Dedifferentiated amniotic fluid mesenchymal stem cell (primary cell): ENCODE data around the gene DGLUCY.
"Not testable (repeated sequence)": the region's sequence is repeated elsewhere in the genome, so short reads cannot be mapped to it uniquely, and the experiment has no call there.

Experiments used
- DNase-seq: peaks from one replicate; pipeline ENCODE4 v3.0.0-alpha.2; 2016; ENCODE audit errors: extremely low spot score

The DGLUCY gene

DNA sequence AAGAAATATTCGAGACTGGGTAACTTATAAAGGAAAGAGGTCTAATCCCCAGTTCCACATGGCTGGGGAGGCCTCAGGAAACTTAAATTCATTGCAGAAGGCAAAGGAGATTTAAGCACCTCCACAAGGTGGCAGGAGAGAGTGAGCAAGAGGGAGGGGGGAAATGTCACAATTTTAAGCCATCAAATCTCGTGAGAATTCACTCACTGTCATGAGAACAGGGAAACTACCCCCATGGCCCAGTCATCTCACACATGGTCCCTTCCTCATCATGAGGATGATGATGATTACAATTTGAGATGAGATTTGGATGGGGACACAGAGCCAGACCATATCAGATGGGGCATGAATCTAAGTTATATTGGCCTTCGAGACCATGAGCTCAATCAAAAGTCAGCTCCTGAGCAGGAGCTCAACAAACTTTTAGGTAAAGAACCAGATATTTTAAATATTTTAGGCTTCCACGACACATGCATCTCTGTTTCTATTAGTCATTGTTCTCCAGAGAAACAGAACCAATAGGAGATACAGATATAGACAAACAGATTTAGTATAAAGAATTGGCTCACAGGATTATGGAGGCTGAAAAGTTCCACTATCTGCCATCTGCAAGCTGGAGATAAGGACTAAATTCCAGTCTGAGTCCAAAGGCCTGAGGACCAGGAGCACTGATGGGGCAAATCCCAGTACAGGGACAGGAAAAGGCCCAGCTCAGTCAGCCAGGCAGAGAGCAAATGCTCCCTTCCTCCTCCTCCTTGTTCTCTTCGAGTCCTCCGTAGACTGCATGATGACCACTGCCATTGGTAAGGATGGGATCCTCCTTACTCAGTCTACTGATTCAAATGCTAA lies 24.9 kb downstream of the DGLUCY start:
- no peak for DNase-seq

GRCh38 chr14:91139776-91140175 lies 25.9 kb downstream of the DGLUCY start:
- DNase-seq: no peak

- no peak for DNase-seq
Measured at GRCh38 chr14:91140672-91141071, 26.8 kb downstream of the DGLUCY start.

DNA sequence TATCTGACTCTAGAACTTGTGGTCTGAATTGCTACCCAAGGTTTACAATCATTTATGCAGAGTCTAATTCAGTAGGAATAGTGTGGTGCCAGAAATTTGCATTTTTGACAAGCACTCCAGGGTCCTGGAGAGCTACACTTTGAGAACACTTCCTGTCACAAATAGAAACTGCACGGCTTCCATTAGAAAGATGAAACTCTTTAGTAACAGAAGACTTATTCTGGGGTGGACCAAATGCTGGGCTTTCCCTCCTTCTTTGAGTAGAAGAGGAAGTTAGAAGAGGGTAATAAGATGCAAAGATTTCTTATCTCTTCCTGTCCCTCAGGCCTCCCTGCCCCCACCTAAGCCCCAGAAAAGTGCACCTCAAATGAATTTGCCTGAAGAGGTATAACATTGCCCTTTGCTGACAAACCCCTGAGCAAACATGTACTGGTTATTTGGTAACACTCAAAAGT lies 28.4 kb downstream of the DGLUCY start:
- DNase-seq: no peak

- no peak for DNase-seq
Measured at GRCh38 chr14:91143862-91144261, 30.0 kb downstream of the DGLUCY start.

DNA sequence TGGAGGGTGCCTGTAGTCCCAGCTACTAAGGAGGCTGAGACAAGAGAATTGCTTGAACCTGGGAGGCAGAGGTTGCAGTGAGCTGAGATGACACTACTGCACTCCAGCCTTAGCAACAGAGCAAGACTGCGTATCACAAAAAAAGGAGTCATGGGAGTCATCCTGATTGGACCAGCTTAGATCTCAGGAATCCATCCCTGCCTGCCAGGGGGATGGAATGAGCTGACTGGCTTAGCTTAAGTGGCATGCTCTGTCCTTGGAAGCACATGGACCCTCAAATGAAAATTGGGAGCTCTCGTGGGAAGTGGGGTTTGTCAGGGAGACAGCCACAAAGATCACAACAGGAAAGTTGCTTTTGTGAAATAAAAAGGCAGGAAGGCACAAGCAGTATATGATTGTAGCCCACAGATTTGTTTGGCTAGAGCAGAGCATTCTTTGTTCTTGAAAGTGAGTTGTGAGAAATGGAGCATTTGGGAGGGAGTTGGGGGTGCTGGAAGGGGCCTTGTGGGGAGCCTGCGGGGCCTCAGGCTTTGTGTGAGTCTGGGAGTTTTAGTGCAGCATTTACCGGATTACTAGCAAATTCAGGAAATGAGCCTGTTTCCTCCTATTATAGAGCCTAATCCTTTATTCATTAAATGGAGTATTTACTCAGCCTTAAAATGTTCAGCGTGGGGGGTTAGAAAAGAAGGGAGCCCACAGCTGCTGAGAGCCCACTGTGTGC lies 30.7 kb downstream of the DGLUCY start:
- peak; percentile 27 for DNase-seq

- no peak for DNase-seq
Measured at GRCh38 chr14:91145391-91146160, 31.7 kb downstream of the DGLUCY start.

DNA sequence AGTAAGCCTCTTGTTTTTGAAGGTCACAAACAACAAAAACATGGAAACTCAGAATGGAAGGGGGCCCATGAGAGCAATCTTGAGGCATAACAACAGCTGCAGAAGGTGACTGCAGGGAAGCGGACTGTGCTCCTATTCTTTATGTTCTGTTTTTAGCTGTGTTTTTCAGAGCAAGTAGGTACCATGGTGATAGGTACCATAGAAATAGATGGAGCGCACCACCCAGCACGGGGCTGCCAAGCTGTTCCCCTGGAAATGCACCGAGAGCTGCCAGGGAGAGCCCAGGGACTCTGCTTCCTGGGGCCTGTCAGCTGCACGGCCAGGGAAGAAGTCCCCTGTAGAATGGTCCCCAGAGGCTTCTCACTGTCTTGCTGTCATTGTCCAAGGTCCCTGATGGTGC lies 32.8 kb downstream of the DGLUCY start:
- no peak for DNase-seq

- DNase-seq: peak; percentile 97
Measured at GRCh38 chr14:91149462-91149861, 35.6 kb downstream of the DGLUCY start.

DNA sequence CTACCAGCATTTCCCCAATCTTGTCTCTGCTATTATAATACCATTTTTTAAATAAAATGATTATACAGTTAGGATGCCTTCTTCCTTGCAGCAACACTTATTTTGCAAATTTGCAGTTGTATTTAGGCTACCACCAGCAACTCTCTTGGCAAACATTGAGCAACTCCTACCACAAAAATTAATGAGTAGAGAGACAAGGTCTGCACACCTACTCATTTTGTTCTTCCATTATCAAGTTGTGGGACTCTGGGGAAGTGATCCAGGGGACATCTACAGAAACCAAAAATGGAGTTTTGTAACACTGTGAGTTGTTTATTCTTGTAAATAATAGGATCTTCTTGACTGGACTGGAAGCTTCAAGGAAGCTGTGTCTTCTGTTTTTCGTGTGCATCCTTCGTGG lies 38.6 kb downstream of the DGLUCY start:
- DNase-seq: no peak

GRCh38 chr14:91153360-91153759 lies 39.5 kb downstream of the DGLUCY start:
- DNase-seq: no peak

GRCh38 chr14:91154851-91155625 lies 41.2 kb downstream of the DGLUCY start:
- no peak for DNase-seq

GRCh38 chr14:91155626-91156089 lies 41.8 kb downstream of the DGLUCY start:
- no peak for DNase-seq

- not testable (repeated sequence) for DNase-seq
Measured at GRCh38 chr14:91156142-91156666, 42.3 kb downstream of the DGLUCY start.

- DNase-seq: not testable (repeated sequence)
Measured at GRCh38 chr14:91156877-91157276, 43.0 kb downstream of the DGLUCY start.

- no peak for DNase-seq
Measured at GRCh38 chr14:91158091-91158790, 44.4 kb downstream of the DGLUCY start.

- no peak for DNase-seq
Measured at GRCh38 chr14:91159182-91159581, 45.3 kb downstream of the DGLUCY start.

DNA sequence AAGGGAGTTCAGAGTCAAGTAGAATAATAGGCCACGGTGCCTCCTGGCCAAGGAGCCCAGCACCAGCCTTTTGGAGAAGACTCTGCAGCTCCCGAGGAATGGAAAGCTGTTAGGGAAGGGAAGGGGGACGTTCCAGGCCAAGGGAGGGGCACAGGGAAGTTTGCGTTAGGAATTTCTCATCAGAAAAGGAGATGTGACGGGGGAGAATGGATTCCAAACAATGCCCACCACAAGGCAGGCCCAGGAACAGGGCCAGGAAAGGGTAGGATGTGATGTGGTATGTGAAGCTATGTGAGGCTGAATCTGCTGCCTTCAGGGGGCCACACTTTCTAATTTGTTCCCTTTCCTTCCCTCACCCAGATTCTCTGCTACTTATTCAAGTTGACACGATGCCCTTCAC lies 46.0 kb downstream of the DGLUCY start:
- DNase-seq: no peak

DNA sequence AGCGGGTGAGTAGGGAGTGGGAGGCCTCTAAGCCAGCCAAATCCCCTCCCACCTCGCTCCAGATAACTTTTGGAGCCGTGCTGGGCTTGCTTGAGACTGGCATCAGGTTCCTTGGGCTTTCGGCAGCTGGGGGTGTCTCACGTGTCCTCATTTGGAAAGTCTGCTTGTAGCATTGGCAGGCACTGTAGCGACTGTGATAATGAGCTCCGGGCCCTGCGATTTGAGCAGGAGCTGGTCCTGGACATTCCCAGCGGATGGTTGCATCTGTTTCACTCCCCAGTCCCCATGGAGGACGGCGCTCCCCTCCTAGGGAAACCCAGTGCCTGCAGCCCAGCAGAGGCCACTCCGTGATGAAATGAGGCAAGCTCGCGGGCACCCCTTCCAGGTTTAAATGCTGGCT lies 49.4 kb downstream of the DGLUCY start:
- DNase-seq: no peak

DNA sequence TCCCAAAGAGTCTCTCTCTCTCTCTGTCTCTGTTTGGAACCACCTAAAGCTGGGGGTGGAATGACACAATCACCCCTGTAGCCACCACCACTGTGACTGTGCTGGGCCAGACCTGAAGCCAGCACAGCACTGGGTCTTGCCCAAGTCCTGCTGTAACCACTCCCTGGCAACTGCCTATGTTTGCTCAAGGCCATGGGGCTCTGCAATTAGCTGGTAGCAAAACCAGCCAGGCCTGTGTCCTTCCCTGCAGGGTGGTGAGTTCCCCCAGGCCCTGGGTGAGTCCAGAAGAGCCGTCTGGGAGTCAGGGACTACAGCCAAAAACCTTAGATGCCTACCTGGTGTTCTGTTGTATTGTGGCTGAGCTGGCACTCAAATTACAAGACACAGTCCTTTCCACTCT lies 50.8 kb downstream of the DGLUCY start:
- DNase-seq: no peak

- no peak for DNase-seq
Measured at GRCh38 chr14:91167380-91167770, 53.5 kb downstream of the DGLUCY start.
